CD4-positive, alpha-beta T cell treated with Interleukin-4 for 4 hours (primary cell): ENCODE data around the gene EBF4.
"Not testable (repeated sequence)": the region's sequence is repeated elsewhere in the genome, so short reads cannot be mapped to it uniquely, and the experiment has no call there.

Source experiments
- DNase-seq: peaks from one replicate; pipeline ENCODE4 v3.0.0-alpha.2; 2020

The EBF4 gene

DNA sequence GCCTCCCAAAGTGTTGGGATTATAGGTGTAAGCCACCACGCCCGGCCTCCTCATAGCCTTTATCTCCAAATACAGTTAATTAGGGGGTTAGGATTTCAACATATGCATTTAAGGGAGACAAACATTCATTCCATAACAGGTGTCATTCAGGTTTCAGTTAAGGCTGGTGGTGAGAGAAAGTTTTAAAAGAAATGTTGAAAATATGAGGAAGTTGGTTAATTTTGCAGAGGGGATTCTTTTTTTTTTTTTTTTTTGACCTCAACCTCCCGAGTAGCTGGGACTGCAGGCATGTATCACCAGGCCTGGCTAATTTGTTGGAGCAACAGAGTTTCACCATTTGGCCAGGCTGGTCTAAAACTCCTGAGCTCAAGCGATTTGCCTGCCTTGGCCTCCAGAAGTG is 12.5 kb upstream of the EBF4 start:
- no peak for DNase-seq

DNA sequence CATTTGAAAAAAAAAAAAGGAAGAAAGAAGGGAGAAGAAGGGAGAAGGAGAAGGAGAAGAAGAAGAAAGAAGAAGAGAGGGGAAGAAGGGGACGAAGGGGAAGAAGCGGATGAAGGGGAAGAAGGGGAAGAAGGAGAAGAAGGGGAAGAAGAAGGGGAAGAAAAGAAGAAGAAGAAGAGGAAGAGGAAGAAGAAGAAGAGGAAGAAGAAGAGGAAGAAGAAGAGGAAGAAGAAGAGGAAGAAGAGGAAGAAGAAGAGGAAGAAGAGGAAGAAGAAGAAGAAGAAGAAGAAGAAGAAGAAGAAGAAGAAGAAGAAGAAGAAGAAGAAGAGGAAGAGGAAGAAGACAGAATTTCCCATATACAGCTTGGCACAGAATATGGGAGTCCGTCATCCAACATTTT is 10.5 kb upstream of the EBF4 start:
- DNase-seq, result not testable (repeated sequence)

DNA sequence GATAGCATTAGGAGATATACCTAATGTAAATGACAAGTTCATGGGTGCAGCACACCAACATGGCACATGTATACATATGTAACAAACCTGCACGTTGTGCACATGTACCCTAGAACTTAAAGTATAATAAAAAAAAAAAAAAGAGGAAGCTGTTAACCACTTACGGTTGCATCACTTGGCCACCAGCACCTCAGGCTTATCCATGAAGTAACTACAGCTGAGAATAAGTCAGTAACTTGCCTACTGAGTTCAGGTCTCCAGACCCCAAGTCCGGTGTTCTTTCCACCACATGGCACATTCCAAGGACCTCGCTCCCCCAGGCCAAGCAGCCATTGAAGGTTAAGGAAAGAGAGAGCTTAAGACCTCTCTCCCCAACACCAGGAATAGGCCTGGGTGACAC is 7.8 kb upstream of the EBF4 start:
- DNase-seq, result not testable (repeated sequence)

DNA sequence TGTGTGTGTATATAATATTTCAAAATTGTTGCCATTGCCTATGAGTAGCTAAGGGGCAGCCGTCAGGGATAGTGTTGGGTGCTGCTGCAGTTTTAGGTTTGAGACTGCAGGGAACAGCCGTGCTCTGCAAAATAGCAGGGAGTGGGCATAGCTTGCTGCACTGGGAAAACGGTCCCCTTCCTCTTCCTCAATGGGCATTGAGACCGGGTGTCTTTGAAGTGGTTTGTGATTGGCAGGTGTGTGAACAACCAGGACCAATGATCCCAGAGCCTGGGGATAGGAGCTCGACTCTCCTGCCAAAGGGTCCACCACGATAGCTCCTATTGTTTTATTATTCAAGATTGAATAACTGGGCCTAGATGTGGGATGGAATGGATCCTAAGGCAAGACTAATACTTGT is 5.1 kb upstream of the EBF4 start:
- no peak for DNase-seq

DNA sequence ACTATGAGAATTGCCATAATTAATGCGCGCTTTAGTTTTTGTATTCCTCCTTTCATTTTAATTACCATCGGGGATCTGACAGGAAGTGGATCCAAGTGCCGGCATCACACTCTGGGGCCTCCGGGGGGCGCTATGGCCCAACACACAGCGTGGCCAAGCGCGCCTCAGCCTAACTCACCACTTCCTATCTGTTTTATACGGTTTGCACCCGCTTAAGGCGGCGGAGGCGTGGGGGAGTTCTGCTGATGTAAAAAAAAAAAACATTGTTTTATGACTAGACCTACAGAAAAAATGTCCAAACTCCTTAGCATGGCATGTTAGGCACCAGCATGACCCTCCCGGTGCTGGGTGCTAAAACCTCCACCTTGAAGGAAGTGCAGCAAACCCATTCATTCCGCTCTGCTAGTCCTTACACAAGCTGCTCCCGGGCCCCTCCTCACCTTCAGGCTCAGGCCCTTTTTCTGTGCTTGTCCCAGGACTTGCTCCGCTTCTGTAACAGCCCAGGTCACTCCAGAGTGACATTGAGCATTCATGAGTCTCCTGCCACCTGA is 4.5 kb upstream of the EBF4 start:
- DNase-seq, result peak; percentile 74

DNA sequence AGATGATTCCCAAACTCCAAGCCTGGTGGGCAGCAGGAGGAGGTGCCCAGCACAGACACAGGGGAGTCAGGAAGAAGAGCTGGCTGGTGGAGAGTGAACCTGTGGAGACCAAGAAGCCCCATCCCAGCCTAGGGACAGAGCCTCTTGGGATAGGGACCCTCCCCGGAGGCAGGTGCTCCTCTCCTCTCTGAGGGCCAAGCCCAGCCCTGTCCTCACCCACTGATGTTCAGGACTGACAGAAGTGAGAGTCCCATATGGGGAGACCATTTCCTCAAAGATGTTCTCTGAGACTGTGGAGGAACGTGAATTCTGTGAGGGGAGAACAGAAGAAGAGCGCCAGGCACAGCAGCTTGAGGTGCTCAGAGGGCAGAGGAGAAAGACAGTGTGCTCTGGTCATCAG is 2.4 kb upstream of the EBF4 start:
- no peak for DNase-seq

DNA sequence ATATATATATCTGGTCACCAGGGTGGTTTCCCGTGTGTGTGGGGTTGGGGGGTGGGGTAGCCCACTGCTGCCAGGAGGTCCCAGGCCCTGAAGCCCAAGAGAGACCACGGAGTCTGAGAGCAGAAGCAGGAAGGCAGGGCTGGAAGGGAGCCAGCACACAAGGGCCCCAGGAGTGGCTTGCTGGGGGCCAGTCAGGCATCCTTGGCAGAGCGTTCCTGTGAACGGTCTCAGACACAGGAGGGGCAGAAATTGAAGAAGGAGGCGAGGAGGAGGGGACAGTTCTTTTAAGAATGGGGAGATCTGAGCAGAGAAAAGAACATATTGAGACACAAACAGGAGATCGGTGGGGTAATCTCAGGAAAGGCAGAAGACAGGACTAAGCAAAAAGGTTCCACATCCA is 1.9 kb upstream of the EBF4 start:
- no peak for DNase-seq

DNA sequence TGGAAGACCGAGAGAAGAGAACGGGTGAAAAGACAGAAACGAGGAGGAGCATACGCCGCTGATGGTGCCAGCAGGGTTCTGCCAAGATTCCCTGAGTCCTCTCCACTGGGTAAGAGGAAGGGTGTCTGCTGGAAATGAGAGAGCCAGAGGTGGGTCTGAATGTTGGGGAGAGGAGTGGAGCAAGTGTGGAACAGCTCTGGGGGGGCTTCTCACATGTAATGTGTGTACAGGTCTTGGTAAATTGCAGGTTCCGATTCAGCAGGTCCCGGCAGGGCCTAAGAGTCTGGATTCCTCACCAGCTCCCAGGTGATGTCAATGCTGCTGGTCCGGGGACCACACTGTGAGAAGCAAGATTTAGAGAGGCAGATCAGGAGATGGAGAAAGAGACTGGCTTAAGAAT is 1.5 kb upstream of the EBF4 start:
- DNase-seq, result no peak

DNA sequence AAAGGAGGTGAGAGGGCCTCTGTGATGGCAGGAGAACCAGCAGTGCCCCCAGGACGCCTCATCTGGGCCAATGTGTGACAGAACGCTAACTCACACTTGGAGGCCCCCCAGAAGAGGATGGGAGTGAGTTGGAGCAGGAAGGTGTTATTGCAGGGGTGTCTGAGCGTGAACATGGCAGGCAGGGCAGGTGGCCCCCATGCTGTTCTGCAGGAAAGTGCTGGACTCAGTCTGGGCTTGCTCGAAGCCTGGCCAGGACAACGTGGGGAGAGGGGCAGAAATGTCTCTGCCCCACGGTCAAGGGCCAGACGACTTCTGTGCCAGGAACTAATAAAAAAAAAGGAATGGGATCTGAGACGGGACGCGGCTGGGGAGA is 931 bp upstream of the EBF4 start:
- no peak for DNase-seq

DNA sequence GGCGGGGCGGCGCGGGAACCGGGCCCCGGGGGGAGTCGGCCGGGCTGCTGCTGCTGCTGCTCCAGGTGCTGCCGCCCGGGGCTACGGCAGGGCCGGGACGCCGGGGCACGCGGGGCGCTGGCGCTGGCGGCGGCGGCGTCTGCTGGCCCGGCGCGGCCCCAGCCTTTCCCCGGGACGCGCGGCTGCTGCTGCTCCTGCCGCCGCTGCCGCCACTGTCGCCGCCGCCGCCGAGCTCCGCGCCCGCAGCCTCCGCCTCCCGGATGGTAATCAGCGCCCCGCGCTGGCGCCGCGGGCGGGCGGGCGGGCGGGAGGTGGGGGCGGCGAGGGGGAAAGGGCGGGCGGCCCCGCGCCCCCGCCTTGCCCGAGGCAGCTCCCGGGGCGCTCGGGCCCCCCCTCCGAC is 306 bp downstream of the EBF4 start:
- no peak for DNase-seq

DNA sequence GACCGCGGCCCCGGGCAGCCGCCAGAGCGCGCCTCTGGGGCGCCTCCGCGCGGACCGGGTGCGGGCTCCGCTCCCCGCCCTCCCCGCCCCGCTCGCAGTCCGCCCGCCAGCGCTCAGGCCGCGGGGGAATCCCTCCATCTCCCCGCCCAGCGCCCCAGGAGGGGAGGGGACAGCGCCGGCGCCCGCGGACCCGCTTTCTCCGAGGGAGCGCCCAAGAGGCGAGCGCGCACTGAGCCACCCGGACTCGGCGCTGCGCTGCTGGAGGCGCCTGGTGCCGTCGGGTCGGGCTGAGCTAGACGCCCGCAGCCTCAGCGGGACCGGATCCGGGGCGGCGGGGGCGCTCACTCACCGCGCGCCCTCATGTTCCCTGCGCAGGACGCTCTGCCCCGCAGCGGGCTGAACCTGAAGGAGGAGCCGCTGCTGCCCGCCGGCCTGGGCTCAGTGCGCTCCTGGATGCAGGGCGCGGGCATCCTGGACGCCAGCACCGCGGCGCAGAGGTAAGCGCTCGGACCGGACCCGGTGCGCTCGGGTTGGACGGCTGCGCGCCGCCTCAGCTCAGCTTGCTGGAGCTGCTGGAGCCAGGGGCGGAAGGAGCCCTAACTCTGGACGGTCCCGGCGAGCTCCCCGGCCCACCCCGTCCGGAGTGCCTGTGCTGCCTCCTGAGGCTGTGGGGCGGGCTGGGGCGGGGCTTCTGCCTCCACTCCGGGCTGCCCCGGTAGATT is 867 bp downstream of the EBF4 start:
- DNase-seq, result peak; percentile 33

DNA sequence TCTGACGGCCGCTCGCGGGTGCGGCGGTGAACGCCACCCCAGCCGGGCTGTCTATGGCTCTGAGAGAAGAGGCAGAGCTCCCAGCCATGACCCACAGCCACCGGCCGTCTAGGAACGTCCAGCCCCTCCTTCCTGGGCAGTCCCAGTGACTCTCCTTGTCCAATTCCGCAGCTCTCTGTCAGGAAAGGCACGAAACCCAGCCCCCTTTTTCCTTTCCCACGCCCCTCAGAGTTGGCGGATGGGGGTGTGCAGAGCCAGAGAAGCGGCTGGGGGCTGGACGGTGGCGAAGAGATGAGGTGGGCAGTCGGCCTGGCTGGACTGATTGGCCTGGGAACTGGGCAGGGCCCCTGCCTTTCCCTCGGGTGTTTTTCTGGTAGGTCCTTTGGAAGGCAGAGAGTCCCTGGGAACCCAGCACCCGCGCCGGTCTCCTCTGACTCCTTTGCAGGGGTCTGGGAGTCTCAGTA is 1.5 kb downstream of the EBF4 start:
- no peak for DNase-seq

DNA sequence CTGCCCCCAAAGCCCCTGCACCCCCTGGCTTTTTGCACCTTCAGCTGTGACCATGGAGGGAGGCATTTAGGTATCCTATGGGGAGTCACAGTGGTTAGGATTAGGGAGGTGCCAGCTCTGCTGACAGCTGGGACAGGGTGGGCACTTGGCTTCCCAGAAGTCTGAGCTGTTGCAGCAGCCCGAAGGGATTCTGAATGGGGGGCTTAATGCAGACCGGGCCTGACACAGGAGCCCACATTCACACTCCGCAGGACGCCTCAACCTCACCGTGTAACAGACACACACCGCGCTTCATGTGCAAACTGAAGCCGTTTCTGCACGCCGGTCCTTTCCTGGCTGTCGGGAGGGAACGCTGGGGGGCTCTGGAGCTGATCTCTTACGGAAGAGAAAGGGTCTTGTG is 1.9 kb downstream of the EBF4 start:
- no peak for DNase-seq

DNA sequence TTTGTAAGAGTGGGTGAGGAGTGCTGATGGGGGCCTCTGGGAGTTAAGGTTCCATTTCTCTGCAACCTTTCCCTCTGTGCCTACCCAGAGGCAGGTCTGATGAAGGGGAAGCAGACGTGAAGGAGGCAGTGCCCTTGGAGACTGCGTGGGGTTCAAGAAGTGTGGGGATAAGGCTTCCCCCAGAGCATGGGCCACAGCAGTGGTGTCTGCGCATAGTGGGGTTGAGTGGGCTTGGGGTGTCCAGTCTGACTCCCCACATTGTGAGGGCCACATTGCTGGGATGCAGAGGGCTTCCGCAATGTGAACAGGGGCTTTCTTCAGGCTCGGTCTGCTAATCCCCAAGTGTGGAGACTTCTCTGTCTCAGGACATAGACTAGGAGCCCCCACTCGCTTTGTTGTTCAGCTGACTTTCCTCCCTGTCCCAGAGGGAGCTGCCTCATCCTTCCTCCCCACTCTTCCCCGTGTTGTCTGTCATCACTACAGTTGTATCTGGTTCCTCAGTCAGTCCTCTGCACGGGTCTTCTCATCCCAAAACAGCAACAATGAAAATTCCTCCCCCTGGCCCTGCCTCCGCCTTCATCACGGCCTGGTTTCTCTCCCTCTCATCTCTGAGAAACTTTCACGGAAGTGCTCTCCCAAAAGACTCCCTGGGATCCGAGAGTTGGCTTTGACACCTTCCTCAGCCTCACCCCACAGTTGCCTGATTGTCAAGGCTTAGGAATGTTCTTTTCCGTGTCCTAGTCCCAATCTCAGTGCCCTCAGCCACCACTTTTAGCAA is 2.8 kb downstream of the EBF4 start:
- DNase-seq, result no peak

DNA sequence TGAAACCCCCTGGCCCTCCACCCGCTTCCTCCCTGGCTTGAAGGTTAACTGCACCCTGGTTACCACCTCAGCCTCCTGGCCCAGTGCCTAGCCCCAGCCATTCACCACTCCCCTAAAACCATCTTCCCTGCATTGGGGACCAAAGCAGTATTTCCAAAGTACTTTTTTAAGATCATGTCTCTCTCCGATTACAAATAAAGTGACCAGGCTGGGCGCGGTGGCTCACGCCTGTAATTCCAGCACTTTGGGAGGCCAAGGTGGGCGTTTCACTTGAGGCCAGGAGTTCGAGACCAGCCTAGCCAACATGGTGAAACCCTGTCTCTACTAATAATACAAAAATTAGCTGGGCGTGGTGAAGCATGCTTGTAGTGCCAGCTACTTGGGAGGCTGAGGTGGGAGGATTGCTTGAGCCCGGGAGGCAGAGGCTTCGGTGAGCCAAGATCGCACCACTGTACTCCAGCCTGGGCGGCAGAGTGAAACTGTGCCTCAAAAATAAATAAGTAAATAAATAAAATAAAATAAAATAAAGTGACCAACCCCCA is 3.5 kb downstream of the EBF4 start:
- not testable (repeated sequence) for DNase-seq

DNA sequence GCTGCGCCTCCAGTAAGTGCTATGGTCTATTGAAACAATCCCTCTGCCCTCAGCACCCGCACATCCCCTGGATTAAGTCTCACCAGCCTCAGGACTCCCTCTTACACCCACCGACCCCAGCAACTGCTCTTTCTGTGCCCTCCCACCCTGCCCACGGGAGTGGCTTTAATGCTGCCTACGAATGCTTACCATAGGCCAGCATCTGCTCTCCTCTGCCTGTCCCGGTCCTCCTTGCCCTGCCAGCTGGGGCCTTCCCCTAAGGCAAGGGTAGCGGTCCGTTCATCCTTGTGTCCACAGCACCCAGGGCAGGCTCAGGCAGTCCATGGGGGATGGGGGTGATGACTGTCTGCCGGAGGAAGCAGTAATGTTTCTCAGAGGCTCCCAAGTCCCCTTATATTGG is 4.1 kb downstream of the EBF4 start:
- no peak for DNase-seq

DNA sequence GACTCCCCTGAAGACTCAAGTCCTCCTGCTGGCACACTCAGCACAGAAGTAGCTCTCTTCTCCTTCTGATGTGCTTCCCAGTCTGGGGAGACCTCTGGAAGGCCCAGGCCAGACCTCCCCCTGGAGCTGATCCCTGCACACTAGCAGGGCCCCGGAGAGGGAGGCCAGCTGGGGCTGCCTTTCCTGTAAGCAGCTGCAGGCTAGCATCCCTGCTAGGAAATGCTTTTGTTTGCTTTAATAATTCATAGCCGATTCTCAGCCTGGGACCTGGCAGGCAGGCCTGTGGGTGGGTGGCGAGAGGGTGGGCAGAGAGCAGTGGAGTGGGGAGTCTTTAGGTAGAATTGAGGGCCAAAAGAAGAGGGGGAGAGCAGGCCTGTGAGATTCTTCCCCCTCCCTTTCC is 5.2 kb downstream of the EBF4 start:
- DNase-seq, result no peak

DNA sequence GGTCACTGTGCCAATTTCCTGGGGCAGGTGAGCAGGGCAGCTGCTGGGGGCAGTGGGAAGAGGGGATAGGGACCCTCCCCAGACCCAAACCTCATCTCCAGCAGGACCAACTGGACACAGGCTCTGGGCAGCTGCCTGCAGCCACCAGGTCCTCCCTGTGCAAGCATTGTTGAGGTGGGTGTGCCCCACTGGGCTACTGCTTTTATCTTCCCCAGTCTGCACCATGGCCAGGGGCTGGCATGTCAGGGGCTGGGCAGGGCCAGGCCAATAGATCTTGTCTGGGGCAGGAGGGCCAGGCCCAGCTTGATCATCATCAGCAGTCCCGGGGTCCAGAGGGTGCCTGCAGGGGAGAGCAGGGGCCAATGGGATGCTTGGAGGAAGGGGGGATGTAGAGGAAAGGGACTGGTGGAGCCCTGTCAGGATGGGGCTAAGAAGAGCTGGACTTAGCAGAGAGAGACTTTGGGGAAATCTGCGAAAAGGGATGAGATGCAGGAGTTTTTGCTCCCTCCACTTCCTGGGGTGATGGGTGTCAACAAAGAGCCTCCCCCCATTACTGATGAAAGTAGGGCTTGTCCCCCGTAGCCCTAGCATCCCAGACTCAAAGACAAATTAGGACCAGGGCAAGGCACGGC is 5.7 kb downstream of the EBF4 start:
- DNase-seq, result no peak

DNA sequence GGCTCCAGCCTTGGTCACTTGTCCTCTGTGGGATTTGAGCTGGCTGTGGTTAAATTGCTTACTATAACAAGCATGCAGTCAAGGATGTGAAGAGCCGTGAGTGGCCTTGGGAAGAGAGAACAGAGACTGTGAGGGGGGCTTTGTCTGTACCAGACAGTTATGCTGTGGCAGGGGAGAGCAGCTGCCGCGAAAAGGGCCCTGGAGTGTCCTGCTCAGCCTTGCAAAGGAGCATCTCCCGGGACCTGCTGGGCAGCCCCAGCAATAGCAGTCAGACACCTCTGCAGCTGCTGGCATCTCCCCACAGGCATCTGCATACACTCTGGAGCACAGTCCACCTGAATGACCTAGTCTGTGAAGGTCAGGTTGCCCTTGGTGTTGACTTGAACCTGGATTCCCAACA is 6.3 kb downstream of the EBF4 start:
- DNase-seq, result no peak

DNA sequence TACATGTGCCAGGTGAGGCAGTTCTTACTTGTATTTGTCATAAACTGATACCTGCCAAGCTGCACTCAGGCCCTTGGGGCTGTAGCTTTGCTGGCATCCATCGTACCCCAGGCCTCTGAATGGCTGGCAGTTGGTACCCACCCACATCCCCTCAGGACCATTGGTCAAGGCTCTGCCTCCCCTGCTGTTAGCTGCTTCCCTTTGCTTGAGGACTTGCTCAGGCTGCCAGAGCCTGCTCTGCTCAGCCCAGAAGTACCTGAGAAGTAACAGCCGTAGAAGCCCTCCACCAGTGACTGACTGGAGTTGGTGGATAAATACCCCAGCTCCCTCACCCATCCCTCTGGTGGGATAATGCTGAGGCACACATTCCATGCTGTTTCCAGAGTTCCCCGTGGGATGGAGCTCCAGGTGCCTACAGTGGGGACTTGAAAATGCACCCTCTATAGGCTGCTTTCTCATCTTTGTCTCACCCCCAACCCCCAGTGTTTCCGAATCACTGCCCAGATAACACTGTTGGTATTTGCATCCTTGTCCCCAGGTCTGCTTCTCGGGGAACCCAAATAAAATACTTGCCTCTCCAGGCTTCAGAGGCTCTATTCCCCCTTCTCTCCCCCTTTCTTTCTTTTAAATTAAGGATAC is 7.3 kb downstream of the EBF4 start:
- no peak for DNase-seq

DNA sequence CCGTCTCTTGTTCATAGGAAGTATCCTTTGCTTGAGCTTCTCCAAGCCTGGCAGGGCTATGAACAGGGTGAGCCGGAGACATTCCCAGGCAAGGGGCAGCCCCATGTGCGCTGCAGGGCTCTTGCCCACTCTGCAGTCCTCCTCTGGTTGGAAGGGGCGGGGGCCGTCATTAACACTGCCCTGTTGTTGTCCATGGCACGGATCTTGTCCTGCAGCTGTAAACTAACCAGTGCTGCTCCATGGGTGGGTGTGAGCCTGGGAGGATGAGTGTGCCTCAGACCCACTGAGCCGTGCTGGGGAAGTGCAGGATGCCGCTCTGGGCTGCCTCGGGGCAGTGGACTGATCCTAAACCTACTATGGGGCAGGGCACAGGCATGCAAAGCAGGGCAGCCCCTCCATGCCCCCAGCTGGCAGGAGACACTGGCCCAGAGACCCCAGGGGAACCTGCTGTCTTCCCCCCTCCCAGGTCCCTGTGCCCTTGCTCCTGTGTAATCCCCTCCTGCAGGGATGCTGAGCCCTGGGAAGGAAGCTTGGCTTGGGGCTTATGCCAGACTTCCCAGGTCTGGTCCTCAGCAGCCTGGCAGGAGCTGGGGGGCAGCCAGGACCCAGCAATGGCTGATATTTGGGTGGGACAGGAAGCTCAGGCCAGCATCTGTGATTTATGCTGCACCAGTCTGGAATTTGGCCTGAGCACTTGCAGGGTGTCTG is 8.5 kb downstream of the EBF4 start:
- DNase-seq, result no peak

DNA sequence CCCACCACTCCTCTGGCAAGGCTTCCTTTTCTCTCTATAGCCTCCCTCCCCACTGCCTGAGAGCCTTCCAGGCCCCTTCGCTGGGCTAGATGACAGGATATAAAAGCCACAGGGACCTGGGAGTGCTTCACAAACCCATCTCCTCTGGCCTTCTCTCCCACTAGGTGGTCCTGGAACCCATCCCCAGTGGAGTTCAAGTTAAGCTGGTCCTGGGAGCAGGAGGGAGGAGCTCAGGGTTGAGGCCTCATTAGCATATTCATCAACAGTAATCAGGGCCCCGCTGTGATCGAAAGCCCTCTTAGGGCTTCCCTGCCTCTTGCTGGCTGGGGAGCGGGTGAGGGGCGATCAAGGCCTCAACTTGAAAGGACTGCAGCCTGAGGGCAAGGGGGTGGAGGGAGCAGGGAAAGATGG is 9.1 kb downstream of the EBF4 start:
- DNase-seq, result no peak
